DND-41 (cell line): ENCODE data around the gene VPS33A.

Experiments used
- ATAC-seq: fragments of 200-7000 bp; cut with Tn5 transposase; 3 replicates; pipeline ENCODE4 v1.9.1; 2021; ENCODE audit warnings: low read depth; ENCODE audit not compliant: insufficient read depth
- DNase-seq: peaks from one replicate; pipeline ENCODE4 v3.0.0-alpha.2; 2020
- H2AFZ ChIP-seq: 2 replicates; pipeline ENCODE4 v1.6.0; 2012; ENCODE audit warnings: low read depth, low read length
- H3K27ac ChIP-seq: 2 replicates; pipeline ENCODE4 v1.5.1; 2012; ENCODE audit warnings: low read length, inconsistent platforms
- H3K27me3 ChIP-seq: fragments of 200-600 bp; sonication (generic); 2 replicates; pipeline ENCODE4 v1.6.0; 2012; ENCODE audit warnings: low read length, mild to moderate bottlenecking, inconsistent platforms; ENCODE audit not compliant: insufficient read depth, poor library complexity
- H3K36me3 ChIP-seq: 2 replicates; pipeline ENCODE4 v1.5.1; 2012; ENCODE audit warnings: low read length, inconsistent platforms; ENCODE audit not compliant: insufficient read depth
- H3K4me1 ChIP-seq: 2 replicates; pipeline ENCODE4 v1.5.1; 2012; ENCODE audit warnings: mild to moderate bottlenecking, low read length; ENCODE audit not compliant: insufficient read depth
- H3K4me2 ChIP-seq: 2 replicates; pipeline ENCODE4 v1.6.0; 2012; ENCODE audit warnings: mild to moderate bottlenecking, moderate library complexity, low read length, inconsistent platforms; ENCODE audit not compliant: insufficient read depth
- H3K4me3 ChIP-seq, 2 experiments: fragments of 200-600 bp in 1 of 2; shearing (Covaris generic) in 1 of 2; 2 replicates each; pipeline ENCODE4 v1.5.1; 2012 to 2016; ENCODE audit warnings: inconsistent platforms in 2 of 2, low read length in 2 of 2, mild to moderate bottlenecking in 2 of 2, low read depth in 1 of 2, moderate library complexity in 1 of 2
- H3K79me2 ChIP-seq: 2 replicates; pipeline ENCODE4 v1.6.0; 2012; ENCODE audit warnings: low read length, inconsistent platforms; ENCODE audit not compliant: insufficient read depth
- H3K9ac ChIP-seq: 2 replicates; pipeline ENCODE4 v1.6.0; 2012; ENCODE audit warnings: low read depth, mild to moderate bottlenecking, inconsistent platforms, low read length, moderate library complexity
- H3K9me3 ChIP-seq: 2 replicates; pipeline ENCODE4 v1.5.1; 2012; ENCODE audit warnings: low read length, moderate library complexity, mild to moderate bottlenecking, inconsistent platforms; ENCODE audit not compliant: insufficient read depth, severe bottlenecking
- H4K20me1 ChIP-seq: 2 replicates; pipeline ENCODE4 v1.6.0; 2012; ENCODE audit warnings: low read length; ENCODE audit not compliant: insufficient read depth
- CTCF ChIP-seq: IDR thresholded peaks from 2 replicates; pipeline ENCODE4 v1.5.1; 2012; ENCODE audit warnings: borderline replicate concordance, low read length, moderate library complexity, mild to moderate bottlenecking; ENCODE audit not compliant: poor library complexity, severe bottlenecking; ENCODE audit errors: extremely low read depth
- EZH2 ChIP-seq: IDR thresholded peaks from 3 replicates; pipeline ENCODE4 v1.6.1; 2012; ENCODE audit warnings: borderline replicate concordance, low read depth, mild to moderate bottlenecking, moderate library complexity, low read length, inconsistent platforms; ENCODE audit not compliant: severe bottlenecking

Gene VPS33A

GRCh38 chr12:122189626-122190475 is 76.4 kb downstream of the VPS33A start:
- no peak overlapping the region for H3K27ac ChIP-seq
- H3K27me3 ChIP-seq: no peaks in the 10 kb centered on the region
- TF ChIP-seq EZH2 (no peak), CTCF (no peak)
- no peak overlapping the region for H3K9ac ChIP-seq
- no peaks in the 10 kb centered on the region for H4K20me1 ChIP-seq
- no peak for DNase-seq
- H3K4me2 ChIP-seq: no peak overlapping the region
- H3K9me3 ChIP-seq: no peaks in the 10 kb centered on the region
- ATAC-seq: no peak
- H2AFZ ChIP-seq: no peak overlapping the region
- no peaks in the 10 kb centered on the region for H3K79me2 ChIP-seq
- no peaks in the 10 kb centered on the region for H3K36me3 ChIP-seq
- no peaks in the 10 kb centered on the region for H3K4me1 ChIP-seq
- H3K4me3 ChIP-seq: no peak overlapping the region

GRCh38 chr12:122187466-122187865 is 78.8 kb downstream of the VPS33A start:
- H3K9ac ChIP-seq: no peak overlapping the region
- no peaks in the 10 kb centered on the region for H3K79me2 ChIP-seq
- TF ChIP-seq CTCF (no peak), EZH2 (no peak)
- H4K20me1 ChIP-seq: no peaks in the 10 kb centered on the region
- no peak for DNase-seq
- ATAC-seq: no peak
- no peaks in the 10 kb centered on the region for H3K9me3 ChIP-seq
- peaks cover 3% of the 10 kb centered on the region for H3K27me3 ChIP-seq
- no peaks in the 10 kb centered on the region for H3K36me3 ChIP-seq
- no peak overlapping the region for H2AFZ ChIP-seq
- H3K4me2 ChIP-seq: no peak overlapping the region
- H3K4me1 ChIP-seq: no peaks in the 10 kb centered on the region
- no peak overlapping the region for H3K27ac ChIP-seq
- no peak overlapping the region for H3K4me3 ChIP-seq

GRCh38 chr12:122185494-122186082 is 80.7 kb downstream of the VPS33A start:
- no peak overlapping the region for H2AFZ ChIP-seq
- peaks cover 3% of the 10 kb centered on the region for H3K27me3 ChIP-seq
- no peak overlapping the region for H3K4me2 ChIP-seq
- TF ChIP-seq CTCF (no peak), EZH2 (no peak)
- no peak overlapping the region for H3K27ac ChIP-seq
- ATAC-seq: no peak; the same call in 2 of the 3 replicates
- no peak for DNase-seq
- no peaks in the 10 kb centered on the region for H3K36me3 ChIP-seq
- no peak overlapping the region for H3K9ac ChIP-seq
- no peaks in the 10 kb centered on the region for H3K4me1 ChIP-seq
- no peaks in the 10 kb centered on the region for H3K79me2 ChIP-seq
- H4K20me1 ChIP-seq: no peaks in the 10 kb centered on the region
- H3K4me3 ChIP-seq: no peak overlapping the region
- no peaks in the 10 kb centered on the region for H3K9me3 ChIP-seq
